NCI-H1694 treated with DMSO at 0.1 percent for 48 hours (cell line): ENCODE data around the gene HIPK4.
"Not testable (repeated sequence)": the region's sequence is repeated elsewhere in the genome, so short reads cannot be mapped to it uniquely, and the experiment has no call there.

Experiments used
- DNase-seq: peaks from one replicate; lab custom pipeline; 2025; lab: John Stamatoyannopoulos, UW

Gene HIPK4

GRCh38 chr19:40336601-40336900 is 53.4 kb downstream of the HIPK4 start:
- DNase-seq: no peak

GRCh38 chr19:40335855-40336600 is 54.0 kb downstream of the HIPK4 start:
- no peak for DNase-seq

- no peak for DNase-seq
Observed at GRCh38 chr19:40335101-40335500, 54.9 kb downstream of the HIPK4 start.

- DNase-seq: not testable (repeated sequence)
Observed at GRCh38 chr19:40333083-40333482, 56.9 kb downstream of the HIPK4 start.

- DNase-seq: no peak
Observed at GRCh38 chr19:40332669-40333068, 57.3 kb downstream of the HIPK4 start.

GRCh38 chr19:40331052-40331451 is 58.9 kb downstream of the HIPK4 start:
- no peak for DNase-seq
